Umbilical cord (tissue), 2 donors: ENCODE results near the gene CDRT4. TPM values are rescaled to one million over a fixed set of nuclear protein-coding genes. Genes with fewer than 3 reads are reported as not detected.

Experiments
- DNase-seq: peaks from one replicate; pipeline ENCODE4 v3.0.0-alpha.2; 2015; ENCODE audit warnings: low spot score
- total RNA-seq: library from RNA; depleted of rRNA; stranded (reverse); fragments of >200 nt; gene quantifications from one replicate; pipeline ENCODE4 v1.2.3, GENCODE V29; 2014; ENCODE audit warnings: low replicate concordance; ENCODE audit not compliant: insufficient read depth

The CDRT4 gene
- total RNA-seq, 1 donor from 2014 or later: 1.4 TPM

DNA sequence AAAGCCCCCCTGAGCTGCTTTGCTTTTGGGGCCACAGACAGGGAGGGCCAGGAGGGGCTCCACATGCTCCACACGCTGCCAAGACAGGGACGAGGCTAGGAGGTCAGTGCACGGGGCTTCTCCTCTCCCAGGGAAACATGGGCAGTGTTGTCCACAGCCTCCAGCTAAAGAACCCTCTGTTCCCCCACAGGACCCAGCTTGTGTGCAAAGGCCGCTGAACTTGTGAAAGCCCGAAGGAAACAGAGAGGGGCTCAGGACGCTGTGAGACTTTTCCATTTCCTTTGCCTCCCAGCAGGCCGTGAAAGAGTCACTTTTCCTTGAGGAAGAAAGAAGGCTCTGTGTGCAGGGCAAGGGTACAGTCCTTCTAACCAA lies 9.7 kb downstream of the CDRT4 start:
- DNase-seq: no peak

DNA sequence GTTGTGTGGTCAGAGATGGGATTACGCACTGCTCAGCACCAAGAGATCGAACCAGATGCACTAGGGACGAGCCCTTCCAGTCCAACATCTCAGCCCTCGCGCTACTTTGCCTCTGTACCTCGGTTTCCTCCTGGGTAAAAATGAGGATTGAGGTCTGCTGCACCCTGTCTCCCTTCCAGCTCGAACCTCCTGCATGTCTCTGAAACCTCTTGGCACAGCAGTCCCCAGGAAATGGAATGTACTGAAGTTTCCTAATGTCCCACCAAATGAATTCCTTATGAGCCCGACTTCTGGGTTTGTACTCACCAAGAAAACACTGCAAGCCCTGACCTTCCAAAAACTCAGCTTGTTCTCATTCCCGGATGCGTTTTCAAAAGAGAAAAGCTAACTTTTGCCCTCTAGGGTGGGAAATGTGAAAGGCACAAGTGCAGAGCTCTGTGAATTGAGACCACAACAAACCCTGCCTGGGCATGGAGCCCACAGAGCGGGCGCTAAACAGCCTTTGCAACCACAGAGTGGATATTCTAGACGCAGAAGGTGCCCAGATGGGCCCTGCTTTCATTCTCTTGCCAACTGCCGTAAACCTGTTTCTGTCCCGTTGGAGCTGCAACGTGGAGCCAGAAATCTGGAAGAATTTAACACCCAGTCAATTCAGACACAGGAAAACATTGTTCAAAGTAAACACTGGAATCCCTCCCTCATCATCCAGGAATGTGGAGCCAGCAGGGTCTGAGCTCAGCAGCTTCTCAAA lies 10.3 kb downstream of the CDRT4 start:
- DNase-seq: peak; percentile 91

- DNase-seq: no peak
Measured at GRCh38 chr17:15456496-15456895, 10.9 kb downstream of the CDRT4 start.

DNA sequence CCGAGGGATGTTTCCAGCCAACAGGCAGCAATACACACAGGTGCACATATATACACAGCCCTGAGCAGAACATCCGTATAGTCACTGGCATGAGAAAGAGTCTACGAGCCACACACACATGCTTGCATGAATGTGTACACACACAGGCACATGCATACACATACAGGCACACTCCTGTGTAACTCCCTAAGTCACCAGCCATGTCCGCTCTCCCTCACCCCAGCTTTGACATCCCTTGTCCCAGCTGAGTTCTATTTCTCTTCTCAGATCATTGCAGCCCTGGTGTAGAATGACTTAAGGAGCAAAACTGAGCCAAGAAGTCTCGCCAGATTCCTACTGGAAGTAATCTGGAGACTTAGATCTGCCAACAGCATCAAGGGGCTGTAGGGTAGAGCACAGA lies 13.1 kb downstream of the CDRT4 start:
- no peak for DNase-seq

- DNase-seq: no peak
Measured at GRCh38 chr17:15453782-15454181, 13.6 kb downstream of the CDRT4 start.

GRCh38 chr17:15453246-15453645 lies 14.2 kb downstream of the CDRT4 start:
- no peak for DNase-seq

- no peak for DNase-seq
Measured at GRCh38 chr17:15452746-15453145, 14.7 kb downstream of the CDRT4 start.

DNA sequence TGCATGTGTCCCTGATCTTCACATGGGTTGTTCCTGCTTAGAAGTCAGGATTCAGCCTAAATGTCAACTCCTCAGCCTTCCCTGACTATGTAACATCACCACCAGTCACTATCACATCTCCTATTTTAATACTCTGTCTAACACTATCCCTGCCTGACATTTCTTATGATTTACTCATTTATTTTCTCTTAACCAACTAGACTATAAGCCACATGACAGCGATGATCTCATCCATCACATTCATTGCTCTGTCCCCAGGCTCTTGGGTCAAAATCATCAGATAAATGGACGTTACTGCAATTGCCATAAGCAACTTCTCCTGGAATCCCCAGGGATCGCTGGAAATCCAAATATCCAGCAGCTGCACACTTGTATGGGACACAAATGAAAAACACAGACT lies 15.7 kb downstream of the CDRT4 start:
- no peak for DNase-seq

DNA sequence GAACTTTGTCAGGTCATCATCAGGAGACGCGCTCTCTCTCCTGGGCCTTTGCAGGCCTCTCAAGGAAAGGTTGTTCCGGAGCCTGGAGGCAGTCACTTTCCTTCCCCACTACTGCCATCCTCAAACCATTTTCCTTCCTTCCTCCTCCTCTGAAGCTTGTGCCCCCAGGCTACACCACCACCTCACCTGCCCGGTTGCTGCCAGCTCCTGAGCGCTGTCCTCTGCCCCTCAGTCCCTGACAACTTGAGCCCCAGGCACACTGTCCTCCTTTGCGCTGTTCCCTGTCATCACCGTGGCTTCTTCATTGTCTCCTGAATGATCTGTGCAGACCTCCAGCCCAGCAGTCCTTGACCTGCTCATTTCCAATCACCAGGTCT lies 18.9 kb downstream of the CDRT4 start:
- DNase-seq: no peak

DNA sequence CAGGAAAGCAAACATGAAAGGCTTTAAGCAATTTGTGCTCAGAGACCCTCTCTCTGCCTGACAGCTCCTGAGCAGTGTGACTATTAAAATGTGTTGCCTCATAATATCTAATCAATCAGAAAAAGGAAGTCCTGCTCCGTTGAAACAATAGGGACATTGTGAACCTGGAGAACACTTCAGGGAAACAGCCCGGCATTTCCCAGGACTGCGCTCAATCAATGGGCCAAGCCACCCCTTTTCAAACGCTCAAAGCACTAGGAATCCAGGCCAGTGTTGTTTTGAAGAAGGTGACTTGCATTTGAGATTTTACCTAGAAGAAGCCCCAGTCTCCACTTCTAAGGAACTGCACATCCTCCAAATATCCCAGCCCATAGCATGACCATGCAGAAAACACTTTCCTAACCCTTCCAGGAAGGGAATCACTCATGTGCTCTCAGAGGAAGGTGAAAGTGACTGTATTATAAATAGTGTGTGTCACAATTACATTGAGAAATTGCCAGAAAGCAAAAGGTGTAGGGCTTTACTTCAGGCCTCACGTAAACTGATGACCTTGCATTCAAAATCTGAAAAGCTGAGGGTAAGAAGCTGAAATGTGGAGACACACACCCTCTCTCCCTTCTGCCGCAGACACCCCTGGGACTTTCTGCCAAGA lies 19.4 kb downstream of the CDRT4 start:
- DNase-seq: no peak

DNA sequence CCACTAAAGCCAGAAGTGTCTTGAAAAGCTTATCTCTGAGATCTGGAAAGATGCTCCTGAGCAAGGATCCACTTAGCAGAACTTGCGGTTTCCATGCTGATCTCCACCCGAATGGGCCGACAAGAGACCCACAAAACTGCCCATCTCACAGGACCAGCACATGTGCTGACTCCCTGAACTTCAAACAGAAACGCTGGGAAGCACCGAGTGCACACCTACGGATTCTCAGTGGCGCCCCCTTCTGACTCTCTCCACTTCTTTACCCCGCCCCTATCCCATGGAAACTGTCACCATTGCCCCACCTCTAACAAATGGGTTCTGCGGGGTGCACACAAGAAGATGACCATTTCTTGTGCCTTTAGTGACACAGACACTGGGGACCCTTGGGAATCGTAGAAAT lies 21.4 kb downstream of the CDRT4 start:
- DNase-seq: no peak

DNA sequence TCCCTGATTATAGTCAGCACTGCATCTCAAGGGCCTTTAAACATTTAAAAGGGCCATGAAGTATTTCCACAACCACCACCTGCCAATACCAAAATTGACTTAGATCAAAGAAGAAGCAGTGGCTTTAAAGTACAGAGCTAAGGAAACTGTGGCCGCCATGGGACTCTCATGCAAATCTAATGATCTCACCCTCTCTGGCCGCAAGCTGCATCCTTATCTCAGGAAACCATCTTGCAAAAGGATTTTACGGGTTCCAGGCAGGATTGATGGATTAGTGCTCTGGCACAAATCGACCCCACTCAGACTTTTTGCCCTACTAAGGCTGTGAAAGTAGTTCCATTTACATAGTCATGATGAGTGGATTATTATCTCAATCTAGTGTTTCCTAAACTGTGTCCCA lies 22.6 kb downstream of the CDRT4 start:
- peak; percentile 68 for DNase-seq

DNA sequence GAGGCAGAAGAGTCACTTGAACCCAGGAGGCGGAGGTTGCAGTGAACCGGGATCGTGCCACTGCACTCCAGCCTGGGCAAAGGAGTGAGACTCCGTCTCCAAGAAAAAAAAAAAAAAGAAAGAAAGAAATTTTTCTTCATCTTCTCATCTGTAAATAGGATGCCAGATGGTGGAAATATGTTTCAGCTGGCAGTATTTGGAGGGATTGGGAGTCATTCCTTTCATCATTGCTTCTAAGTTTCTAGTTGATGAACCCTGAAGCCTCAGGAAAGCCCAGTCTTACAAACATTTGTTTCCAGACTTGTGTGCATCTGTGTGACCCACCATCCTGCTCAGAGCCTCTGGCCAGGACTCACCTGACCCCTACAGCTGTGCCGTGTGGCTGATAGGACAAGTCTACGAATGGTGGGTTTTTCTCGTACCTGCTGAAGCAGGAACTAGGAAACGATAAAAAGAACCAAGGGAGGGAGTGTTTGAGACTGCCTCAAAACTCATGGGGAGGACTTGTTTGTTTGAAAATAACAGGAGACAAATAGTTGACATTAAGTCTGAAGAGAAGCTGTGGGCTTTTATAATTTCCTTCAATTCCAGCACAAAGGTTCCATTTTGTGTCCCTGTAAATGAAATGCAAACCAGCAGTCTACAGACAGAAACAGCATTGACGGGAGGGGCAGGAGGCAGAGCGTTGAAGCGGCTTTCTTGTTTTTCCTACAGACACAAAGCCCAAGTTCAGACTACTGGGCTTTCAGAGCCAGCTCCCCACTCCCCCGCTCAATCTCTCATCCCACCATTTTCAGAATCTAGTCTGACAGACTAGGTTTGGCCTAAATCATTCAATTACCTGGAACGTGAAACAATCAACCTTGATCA lies 24.9 kb downstream of the CDRT4 start:
- no peak for DNase-seq

DNA sequence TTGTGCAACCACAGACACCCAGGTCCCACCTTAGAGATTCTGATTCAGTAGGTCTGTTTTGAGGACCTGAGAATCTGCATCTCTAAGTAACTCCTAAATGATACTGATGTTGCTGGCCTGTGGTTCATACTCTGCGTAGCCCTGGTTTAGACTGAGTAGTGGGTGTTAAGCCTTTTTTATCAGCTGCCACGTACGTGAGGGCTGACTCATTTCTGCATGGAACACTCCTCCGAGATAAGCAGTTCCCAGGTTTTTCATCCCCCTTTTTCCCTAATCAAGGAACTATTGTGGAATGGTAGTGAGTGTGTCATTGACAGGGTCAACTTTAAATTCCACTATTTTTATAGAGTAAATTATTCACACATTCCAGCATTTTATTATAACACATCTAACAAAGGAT lies 26.1 kb downstream of the CDRT4 start:
- DNase-seq: no peak

DNA sequence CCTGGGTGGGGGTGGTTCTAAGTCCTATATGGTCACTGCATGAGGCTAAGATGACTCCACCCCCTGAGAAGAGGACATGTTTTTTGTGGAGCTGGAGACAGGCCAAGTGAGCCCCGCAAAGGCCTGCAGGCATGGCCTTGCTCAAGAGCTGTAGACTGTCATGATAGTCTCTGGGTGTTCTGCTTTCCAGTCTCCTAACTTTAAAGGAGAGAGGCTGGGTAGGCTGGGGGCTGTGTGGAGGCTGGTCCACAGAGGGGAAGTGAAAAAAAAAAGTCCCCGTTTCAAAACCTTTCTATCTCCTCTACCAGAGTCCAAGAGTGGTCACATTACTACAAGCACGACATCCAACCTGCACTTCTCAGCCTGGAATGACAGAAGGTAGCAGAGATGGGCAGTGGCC lies 27.1 kb downstream of the CDRT4 start:
- DNase-seq: no peak

DNA sequence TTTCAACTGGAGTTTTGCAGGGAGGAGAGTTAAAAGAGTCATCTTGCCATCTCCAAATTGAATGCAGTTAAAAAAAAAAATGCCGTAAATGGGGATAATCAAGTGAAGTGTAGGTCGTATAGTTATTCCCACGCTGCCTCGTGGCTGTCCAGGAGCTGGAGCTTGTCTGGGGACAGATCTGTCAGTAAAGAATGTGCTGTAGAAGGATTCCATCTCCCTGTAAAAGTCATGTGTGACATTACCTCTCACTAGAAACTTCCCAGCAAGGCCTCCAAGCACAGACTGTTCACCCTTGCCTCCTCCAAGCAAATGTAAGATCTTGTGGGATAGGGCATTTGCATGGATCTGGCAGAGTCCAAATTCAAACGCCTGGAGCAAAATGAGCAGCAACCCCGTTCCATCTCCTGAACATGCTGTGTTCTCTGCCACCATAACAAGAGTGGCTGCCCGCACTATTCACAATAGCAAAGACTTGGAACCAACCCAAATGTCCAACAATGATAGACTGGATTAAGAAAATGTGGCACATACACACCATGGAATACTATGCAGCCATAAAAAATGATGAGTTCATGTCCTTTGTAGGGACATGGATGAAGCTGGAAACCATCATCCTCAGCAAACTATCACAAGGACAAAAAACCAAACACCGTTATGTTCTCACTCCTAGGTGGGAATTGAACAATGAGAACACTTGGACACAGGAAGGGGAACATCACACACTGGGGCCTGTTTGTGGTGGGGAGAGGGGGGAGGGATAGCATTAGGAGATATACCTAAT lies 28.0 kb downstream of the CDRT4 start:
- DNase-seq: peak; percentile 52

DNA sequence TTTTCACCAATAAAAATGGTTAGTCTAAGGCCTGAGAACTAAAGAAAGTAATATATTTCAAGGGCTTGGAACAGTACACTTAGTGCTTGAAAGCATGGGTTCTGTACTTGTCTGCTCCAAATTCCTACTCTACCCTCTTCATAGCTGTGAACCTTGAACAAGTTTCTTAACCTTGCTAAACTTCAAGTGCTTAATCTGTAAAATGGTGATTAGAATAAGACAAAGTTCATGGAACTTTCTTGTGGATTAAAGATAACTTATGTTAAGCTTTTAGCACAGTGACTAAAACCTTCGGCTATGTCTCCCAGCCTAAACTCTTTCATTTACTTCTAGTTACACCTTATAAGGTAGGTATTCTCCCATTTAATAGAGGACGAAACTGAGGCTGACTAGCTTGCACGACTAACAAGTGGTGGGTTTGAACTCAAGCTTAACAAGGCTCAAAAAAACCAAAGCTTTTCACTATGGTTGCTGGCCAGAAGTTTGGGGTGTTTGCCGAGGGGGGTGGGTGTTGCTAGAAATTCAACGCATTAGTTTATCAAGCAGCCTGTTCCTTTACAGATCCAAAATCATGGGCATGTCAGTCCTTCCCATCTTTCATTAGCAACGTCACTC lies 28.8 kb downstream of the CDRT4 start:
- no peak for DNase-seq

- DNase-seq: no peak
Measured at GRCh38 chr17:15437303-15437635, 30.2 kb downstream of the CDRT4 start.

DNA sequence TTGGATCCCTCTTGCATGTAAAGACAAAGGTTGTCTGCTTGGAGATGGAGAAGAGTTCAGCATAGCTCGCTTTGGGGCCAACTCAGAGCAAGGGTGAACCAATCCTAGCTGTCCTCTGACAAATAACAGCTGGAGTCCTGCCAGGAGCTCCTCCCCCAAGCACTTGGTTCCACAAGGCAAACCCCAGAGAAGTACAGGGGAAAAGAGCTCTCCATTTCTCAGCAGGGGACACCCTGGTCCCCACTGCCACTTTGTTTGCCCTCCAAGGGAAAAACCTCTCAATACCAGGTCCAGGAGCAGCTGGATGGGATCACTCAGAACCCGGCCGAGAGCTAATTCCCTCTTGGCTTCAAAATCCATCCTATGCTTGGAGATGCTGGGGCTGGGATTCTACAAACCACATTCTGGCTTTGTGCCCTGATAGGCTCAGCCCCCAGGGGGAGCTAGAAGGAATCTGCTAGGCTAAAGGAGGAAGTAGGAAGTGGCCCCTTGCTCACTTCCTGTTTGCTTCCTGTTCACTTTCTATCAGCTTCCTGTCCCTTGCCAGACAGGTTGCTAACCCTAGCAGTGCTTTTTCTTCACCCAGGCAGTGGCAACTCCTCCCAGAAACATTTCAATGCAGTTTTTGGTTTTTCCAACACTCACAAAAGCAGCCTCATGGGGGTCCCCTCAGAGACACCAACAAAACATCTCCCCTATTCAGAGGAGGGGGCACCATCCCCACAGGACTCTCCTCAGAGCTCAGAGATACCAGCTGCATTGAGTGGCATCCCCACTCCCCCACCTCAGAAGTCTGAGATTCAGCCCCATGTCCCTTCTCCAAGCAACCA lies 30.7 kb downstream of the CDRT4 start:
- DNase-seq: peak; percentile 86

DNA sequence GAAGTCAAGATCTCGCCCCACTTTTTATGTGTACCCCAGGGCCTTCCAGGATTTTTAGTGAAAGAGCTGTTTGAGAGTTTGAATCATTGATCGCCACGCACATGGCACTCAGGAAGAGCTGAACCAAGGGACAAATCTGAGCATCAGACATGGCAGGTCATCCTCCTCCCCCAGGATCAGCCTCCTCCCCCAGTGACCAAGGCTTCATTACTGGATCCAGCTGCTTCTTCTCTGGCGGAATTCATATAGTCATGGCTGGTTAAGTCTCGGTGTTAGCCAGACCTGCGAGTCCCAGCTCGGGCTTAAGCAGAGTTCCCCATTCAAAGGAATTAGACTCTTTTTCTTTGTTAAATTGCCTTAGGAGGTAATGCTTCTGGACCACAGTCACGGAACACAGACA lies 32.5 kb downstream of the CDRT4 start:
- no peak for DNase-seq
